ENCODE measurements around the gene DOCK4. TPM values are rescaled to one million over a fixed set of nuclear protein-coding genes. Genes with fewer than 3 reads are reported as not detected.

DOCK4 gene
- total RNA-seq, 4 donors from 2014 or later: 6.4 to 20.5 (median 9.7) TPM

- H3K27me3 ChIP-seq: no peaks in the 10 kb centered on the region
- peaks cover 5% of the 10 kb centered on the region for H3K4me1 ChIP-seq
- H3K36me3 ChIP-seq: no peaks in the 10 kb centered on the region
- TF ChIP-seq POLR2AphosphoS5 (IDR thresholded peaks at IDR 0.05) (no peak), EP300 (IDR thresholded peaks at IDR 0.05) (no peak), POLR2A (IDR thresholded peaks at IDR 0.05) (no peak)
- TF ChIP-seq, protein P1, sequence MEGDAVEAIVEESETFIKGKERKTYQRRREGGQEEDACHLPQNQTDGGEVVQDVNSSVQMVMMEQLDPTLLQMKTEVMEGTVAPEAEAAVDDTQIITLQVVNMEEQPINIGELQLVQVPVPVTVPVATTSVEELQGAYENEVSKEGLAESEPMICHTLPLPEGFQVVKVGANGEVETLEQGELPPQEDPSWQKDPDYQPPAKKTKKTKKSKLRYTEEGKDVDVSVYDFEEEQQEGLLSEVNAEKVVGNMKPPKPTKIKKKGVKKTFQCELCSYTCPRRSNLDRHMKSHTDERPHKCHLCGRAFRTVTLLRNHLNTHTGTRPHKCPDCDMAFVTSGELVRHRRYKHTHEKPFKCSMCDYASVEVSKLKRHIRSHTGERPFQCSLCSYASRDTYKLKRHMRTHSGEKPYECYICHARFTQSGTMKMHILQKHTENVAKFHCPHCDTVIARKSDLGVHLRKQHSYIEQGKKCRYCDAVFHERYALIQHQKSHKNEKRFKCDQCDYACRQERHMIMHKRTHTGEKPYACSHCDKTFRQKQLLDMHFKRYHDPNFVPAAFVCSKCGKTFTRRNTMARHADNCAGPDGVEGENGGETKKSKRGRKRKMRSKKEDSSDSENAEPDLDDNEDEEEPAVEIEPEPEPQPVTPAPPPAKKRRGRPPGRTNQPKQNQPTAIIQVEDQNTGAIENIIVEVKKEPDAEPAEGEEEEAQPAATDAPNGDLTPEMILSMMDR (IDR thresholded peaks at IDR 0.05): no peak
- no peak overlapping the region for H3K27ac ChIP-seq
- no peak for DNase-seq (ENCODE audit: low spot score in 2 of 2)
- H3K4me3 ChIP-seq: no peak overlapping the region
- H3K9me3 ChIP-seq: no peaks in the 10 kb centered on the region
Observed at GRCh38 chr7:112071856-112072255, 134.3 kb downstream of the DOCK4 start.

DNA sequence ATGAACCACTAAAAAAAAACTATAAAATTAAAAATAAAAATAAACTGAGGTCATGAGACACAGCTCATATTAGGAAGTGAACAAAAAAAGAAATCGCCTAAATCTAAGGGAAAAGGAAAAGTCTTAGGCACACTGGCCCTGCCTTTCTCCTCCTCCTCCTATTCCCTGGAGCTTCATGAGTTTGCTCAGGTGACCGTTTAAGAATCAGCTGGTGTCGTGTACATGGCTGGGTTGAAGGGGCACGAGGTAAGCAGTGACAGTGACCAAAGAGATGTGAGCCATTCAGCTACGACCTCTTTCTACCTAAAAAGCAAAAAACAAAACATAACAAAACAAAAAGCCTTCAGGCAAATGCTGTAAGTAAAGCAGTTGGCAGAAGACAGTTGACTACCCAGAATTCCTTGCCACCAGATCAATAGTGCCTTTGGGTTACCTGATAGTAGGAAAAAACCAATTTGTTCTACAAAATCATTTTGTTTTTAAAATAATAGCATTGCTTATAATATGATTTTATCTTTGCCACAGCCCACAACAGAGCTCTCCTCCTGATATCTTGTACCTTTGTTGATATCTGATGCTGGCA is 135.4 kb downstream of the DOCK4 start:
- 79% methylated on average over 5 of the region's 5 CpGs for WGBS
- Histone ChIP-seq H3K27me3 (no peaks in the 10 kb centered on the region), H3K9me3 (no peaks in the 10 kb centered on the region), H3K36me3 (no peaks in the 10 kb centered on the region), H3K4me3 (no peak overlapping the region), H3K27ac (no peak overlapping the region), H3K4me1 (peaks cover 5% of the 10 kb centered on the region)
- TF ChIP-seq EP300 (IDR thresholded peaks at IDR 0.05): no peak
- no peak for TF ChIP-seq POLR2AphosphoS5 (IDR thresholded peaks at IDR 0.05)
- TF ChIP-seq POLR2A (IDR thresholded peaks at IDR 0.05): no peak
- TF ChIP-seq, protein P1 (IDR thresholded peaks at IDR 0.05): no peak
- no peak for DNase-seq (ENCODE audit: low spot score in 2 of 2)

GRCh38 chr7:112069879-112070321 is 136.3 kb downstream of the DOCK4 start:
- Histone ChIP-seq H3K4me1 (peaks cover 5% of the 10 kb centered on the region), H3K9me3 (no peaks in the 10 kb centered on the region), H3K36me3 (no peaks in the 10 kb centered on the region), H3K4me3 (no peak overlapping the region), H3K27ac (no peak overlapping the region), H3K27me3 (no peaks in the 10 kb centered on the region)
- TF ChIP-seq EP300 (IDR thresholded peaks at IDR 0.05): no peak
- TF ChIP-seq, protein P1 (IDR thresholded peaks at IDR 0.05): no peak
- no peak for TF ChIP-seq POLR2AphosphoS5 (IDR thresholded peaks at IDR 0.05)
- TF ChIP-seq POLR2A (IDR thresholded peaks at IDR 0.05): no peak
- DNase-seq (ENCODE audit: low spot score in 2 of 2): no peak
- WGBS: 84% methylated on average over 3 of the region's 3 CpGs

DNA sequence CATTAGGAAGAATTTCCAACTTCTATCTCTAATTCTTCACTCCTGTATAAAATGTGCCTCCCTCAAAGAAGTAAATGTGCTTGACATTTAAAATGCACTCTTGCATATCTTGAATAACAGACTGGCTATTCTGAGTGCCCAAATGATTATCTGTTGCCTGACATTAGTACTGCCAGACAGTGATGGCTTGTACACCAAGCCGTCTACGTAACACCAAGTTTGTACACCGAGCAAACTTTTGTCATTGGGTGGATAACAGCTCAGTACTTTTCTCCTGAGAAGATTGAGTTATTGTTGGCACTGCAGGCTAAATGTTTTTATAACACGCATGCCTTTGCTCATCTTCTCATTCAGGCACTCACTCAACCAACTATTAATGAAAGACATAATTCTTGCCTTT is 137.2 kb downstream of the DOCK4 start:
- Histone ChIP-seq H3K9me3 (no peaks in the 10 kb centered on the region), H3K4me1 (peaks cover 5% of the 10 kb centered on the region), H3K4me3 (no peak overlapping the region), H3K36me3 (no peaks in the 10 kb centered on the region), H3K27me3 (no peaks in the 10 kb centered on the region), H3K27ac (no peak overlapping the region)
- TF ChIP-seq EP300 (IDR thresholded peaks at IDR 0.05): no peak
- no peak for TF ChIP-seq POLR2AphosphoS5 (IDR thresholded peaks at IDR 0.05)
- TF ChIP-seq POLR2A (IDR thresholded peaks at IDR 0.05): no peak
- TF ChIP-seq, protein P1 (IDR thresholded peaks at IDR 0.05): no peak
- 66% methylated on average over 4 of the region's 4 CpGs for WGBS
- no peak for DNase-seq (ENCODE audit: low spot score in 2 of 2)

GRCh38 chr7:112067632-112068540 is 138.3 kb downstream of the DOCK4 start:
- no peak for DNase-seq (ENCODE audit: low spot score in 2 of 2)
- 52% methylated on average over 5 of the region's 5 CpGs for WGBS
- Histone ChIP-seq H3K9me3 (no peaks in the 10 kb centered on the region), H3K27ac (no peak overlapping the region), H3K4me3 (no peak overlapping the region), H3K27me3 (no peaks in the 10 kb centered on the region), H3K36me3 (no peaks in the 10 kb centered on the region), H3K4me1 (peaks cover 5% of the 10 kb centered on the region)
- TF ChIP-seq POLR2AphosphoS5 (IDR thresholded peaks at IDR 0.05) (no peak), EP300 (IDR thresholded peaks at IDR 0.05) (no peak), POLR2A (IDR thresholded peaks at IDR 0.05) (no peak)
- TF ChIP-seq, protein P1 (IDR thresholded peaks at IDR 0.05): no peak
